Fibroblast of pulmonary artery (primary cell): Measurements from ENCODE around the gene CECR2.
"Not testable (repeated sequence)": the region's sequence is repeated elsewhere in the genome, so short reads cannot be mapped to it uniquely, and the experiment has no call there.

ENCODE experiments used
- DNase-seq: peaks from one replicate; pipeline ENCODE4 v3.0.0-alpha.2; 2010; ENCODE audit warnings: low read depth
- H3K4me3 ChIP-seq: replicated peaks from 2 replicates; pipeline ENCODE4 v1.5.1; 2011; ENCODE audit warnings: low read depth, mild to moderate bottlenecking, control low read depth, low read length, moderate library complexity
- CTCF ChIP-seq: IDR thresholded peaks from 2 replicates; pipeline ENCODE4 v1.5.1; 2011; ENCODE audit warnings: mild to moderate bottlenecking, control low read depth, low read length, inconsistent platforms; ENCODE audit errors: missing control alignments

Gene CECR2

GRCh38 chr22:17411213-17411612 lies 42.0 kb downstream of the CECR2 start:
- no peak for TF ChIP-seq CTCF
- peak; percentile 66 for DNase-seq
- H3K4me3 ChIP-seq, result no peak overlapping the region

GRCh38 chr22:17412232-17412631 lies 43.0 kb downstream of the CECR2 start:
- no peak overlapping the region for H3K4me3 ChIP-seq
- no peak for TF ChIP-seq CTCF
- DNase-seq, result no peak

GRCh38 chr22:17418890-17419324 lies 49.6 kb downstream of the CECR2 start:
- no peak for TF ChIP-seq CTCF
- no peak for DNase-seq
- no peak overlapping the region for H3K4me3 ChIP-seq

- TF ChIP-seq CTCF, result no peak
- H3K4me3 ChIP-seq, result no peak overlapping the region
- no peak for DNase-seq
Measured at GRCh38 chr22:17419348-17419747, 50.1 kb downstream of the CECR2 start.

- TF ChIP-seq CTCF, result no peak
- no peak for DNase-seq
- no peak overlapping the region for H3K4me3 ChIP-seq
Measured at GRCh38 chr22:17422736-17423343, 53.6 kb downstream of the CECR2 start.

- no peak for TF ChIP-seq CTCF
- no peak overlapping the region for H3K4me3 ChIP-seq
- no peak for DNase-seq
Measured at GRCh38 chr22:17423616-17424015, 54.4 kb downstream of the CECR2 start.

- not testable (repeated sequence) for DNase-seq, H3K4me3 ChIP-seq
Measured at GRCh38 chr22:17427528-17427927, 58.3 kb downstream of the CECR2 start.
